PC-9 (cell line): Measurements from ENCODE around the gene RYR2. TPM values are rescaled to one million over a fixed set of nuclear protein-coding genes. Genes with fewer than 3 reads are reported as not detected.

Experiments
- BruUV-seq: library from RNA; stranded (reverse); fragments of 400-500 nt; replicated peaks from 2 replicates; lab custom pipeline; 2021; lab: Mats Ljungman, UMichigan
- CTCF ChIA-PET: fragments of 300-600 bp; sonication (Branson Sonifier 250); formaldehyde crosslinking; loops from one replicate; lab custom pipeline; 2022; ENCODE audit warnings: antibody characterized with exemption; lab: Charles Lee
- POLR2A ChIA-PET: fragments of 300-600 bp; sonication (Branson Sonifier 250); formaldehyde crosslinking; loops from one replicate; lab custom pipeline; 2022; ENCODE audit warnings: antibody characterized with exemption; ENCODE audit not compliant: unreplicated experiment; lab: Charles Lee
- DNase-seq, 2 experiments: peaks; one replicate each; pipeline versions ENCODE4 v3.0.0 to v3.0.0-alpha.2; 2015 to 2022; ENCODE audit warnings: mixed read lengths in 1 of 2
- H2AFZ ChIP-seq: fragments of 200-600 bp; sonication (generic); 2 replicates; pipeline ENCODE4 v1.8.1; 2017; ENCODE audit warnings: antibody characterized with exemption
- H3F3A ChIP-seq: fragments of 200-600 bp; sonication (generic); 2 replicates; pipeline ENCODE4 v1.8.1; 2017; ENCODE audit warnings: antibody characterized with exemption, mild to moderate bottlenecking, low read depth; ENCODE audit not compliant: insufficient read depth
- H3K27ac ChIP-seq: fragments of 200-600 bp; sonication (generic); 2 replicates; pipeline ENCODE4 v1.6.1; 2016; ENCODE audit warnings: mixed run types
- H3K27me3 ChIP-seq: fragments of 200-600 bp; sonication (generic); 2 replicates; pipeline ENCODE4 v1.6.1; 2016; ENCODE audit warnings: low read depth, mixed run types; ENCODE audit not compliant: insufficient read depth
- H3K36me3 ChIP-seq: fragments of 200-600 bp; sonication (generic); 2 replicates; pipeline ENCODE4 v1.6.1; 2016; ENCODE audit warnings: low read depth, mixed run types
- H3K4me1 ChIP-seq: fragments of 200-600 bp; sonication (generic); replicated peaks from 2 replicates; pipeline ENCODE4 v1.6.1; 2016; ENCODE audit warnings: mixed run types; ENCODE audit not compliant: insufficient read depth
- H3K4me2 ChIP-seq: fragments of 200-600 bp; sonication (generic); 2 replicates; pipeline ENCODE4 v1.6.1; 2017; ENCODE audit warnings: mixed run types
- H3K4me3 ChIP-seq: fragments of 200-600 bp; sonication (generic); 2 replicates; pipeline ENCODE4 v1.6.1; 2016; ENCODE audit warnings: mixed run types
- H3K79me2 ChIP-seq: fragments of 200-600 bp; sonication (generic); 2 replicates; pipeline ENCODE4 v1.6.1; 2017; ENCODE audit warnings: low read depth, mixed run types
- H3K9me2 ChIP-seq: fragments of 200-600 bp; sonication (generic); 2 replicates; pipeline ENCODE4 v1.8.1; 2017; ENCODE audit warnings: mild to moderate bottlenecking; ENCODE audit not compliant: insufficient read depth
- H3K9me3 ChIP-seq: fragments of 200-600 bp; sonication (generic); 2 replicates; pipeline ENCODE4 v1.8.1; 2016; ENCODE audit warnings: low read depth; ENCODE audit not compliant: insufficient read depth
- H4K20me1 ChIP-seq: fragments of 200-600 bp; sonication (generic); 2 replicates; pipeline ENCODE4 v1.8.1; 2017; ENCODE audit not compliant: insufficient read depth
- EZH2 ChIP-seq: fragments of 200-600 bp; sonication (generic); IDR thresholded peaks from 2 replicates; pipeline ENCODE4 v1.8.0; 2017; ENCODE audit warnings: antibody characterized with exemption, low read depth
- intact Hi-C: fragments of 100-400 bp; cut with micrococcal nuclease; formaldehyde crosslinking; loops from one replicate; pipeline ENCODE4 v1.10.0; 2022; ENCODE audit not compliant: unreplicated experiment
- total RNA-seq: library from RNA; stranded (reverse); gene quantifications from 2 replicates; pipeline ENCODE4 v1.2.3, GENCODE V29; 2021
- TF ChIP-seq, protein P1 (sequence below): fragments of 200-600 bp; sonication (generic); conservative IDR thresholded peaks from 2 replicates; pipeline ENCODE4 v1.6.1; 2017; ENCODE audit warnings: mixed run types, antibody characterized with exemption, mild to moderate bottlenecking, moderate library complexity

The RYR2 gene
- total RNA-seq, 1 experiment from 2014 or later = not detected

DNA sequence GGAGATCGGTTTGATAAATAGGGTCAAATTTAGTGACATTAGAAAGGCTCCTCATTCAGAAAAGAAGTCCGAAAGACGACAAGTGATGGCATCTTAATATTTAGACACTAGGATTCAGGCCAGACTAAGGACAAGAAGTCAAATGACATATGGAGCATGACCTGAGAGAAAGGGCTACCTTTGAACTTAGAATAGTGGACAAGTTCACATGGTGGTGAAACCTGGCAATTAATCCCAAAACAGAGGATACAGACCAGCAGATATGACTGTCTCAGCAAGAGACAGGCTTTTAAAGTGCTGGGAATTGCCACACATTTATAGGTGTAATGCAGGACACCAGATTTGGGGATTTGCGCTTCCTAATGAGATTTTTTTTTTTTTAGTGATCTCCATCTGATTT is 703.6 kb downstream of the RYR2 start:
- Histone ChIP-seq H3K4me1 (no peaks in the 10 kb centered on the region), H3K4me2 (no peak overlapping the region), H3K9me3 (no peaks in the 10 kb centered on the region), H3K4me3 (no peak overlapping the region), H3K27me3 (peaks cover 11% of the 10 kb centered on the region; the same call in 1 of the 2 replicates), H4K20me1 (no peaks in the 10 kb centered on the region), H3K79me2 (no peaks in the 10 kb centered on the region), H3F3A (no peaks in the 10 kb centered on the region), H2AFZ (no peak overlapping the region), H3K9me2 (no peaks in the 10 kb centered on the region), H3K27ac (no peak overlapping the region), H3K36me3 (no peaks in the 10 kb centered on the region)
- ChIA-PET POLR2A (no interaction called here), CTCF (no interaction called here)
- intact Hi-C loops = no loop called here
- no TSS peak for BruUV-seq
- no peak for DNase-seq
- TF ChIP-seq, protein P1, sequence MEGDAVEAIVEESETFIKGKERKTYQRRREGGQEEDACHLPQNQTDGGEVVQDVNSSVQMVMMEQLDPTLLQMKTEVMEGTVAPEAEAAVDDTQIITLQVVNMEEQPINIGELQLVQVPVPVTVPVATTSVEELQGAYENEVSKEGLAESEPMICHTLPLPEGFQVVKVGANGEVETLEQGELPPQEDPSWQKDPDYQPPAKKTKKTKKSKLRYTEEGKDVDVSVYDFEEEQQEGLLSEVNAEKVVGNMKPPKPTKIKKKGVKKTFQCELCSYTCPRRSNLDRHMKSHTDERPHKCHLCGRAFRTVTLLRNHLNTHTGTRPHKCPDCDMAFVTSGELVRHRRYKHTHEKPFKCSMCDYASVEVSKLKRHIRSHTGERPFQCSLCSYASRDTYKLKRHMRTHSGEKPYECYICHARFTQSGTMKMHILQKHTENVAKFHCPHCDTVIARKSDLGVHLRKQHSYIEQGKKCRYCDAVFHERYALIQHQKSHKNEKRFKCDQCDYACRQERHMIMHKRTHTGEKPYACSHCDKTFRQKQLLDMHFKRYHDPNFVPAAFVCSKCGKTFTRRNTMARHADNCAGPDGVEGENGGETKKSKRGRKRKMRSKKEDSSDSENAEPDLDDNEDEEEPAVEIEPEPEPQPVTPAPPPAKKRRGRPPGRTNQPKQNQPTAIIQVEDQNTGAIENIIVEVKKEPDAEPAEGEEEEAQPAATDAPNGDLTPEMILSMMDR = no peak
- no peak for TF ChIP-seq EZH2

DNA sequence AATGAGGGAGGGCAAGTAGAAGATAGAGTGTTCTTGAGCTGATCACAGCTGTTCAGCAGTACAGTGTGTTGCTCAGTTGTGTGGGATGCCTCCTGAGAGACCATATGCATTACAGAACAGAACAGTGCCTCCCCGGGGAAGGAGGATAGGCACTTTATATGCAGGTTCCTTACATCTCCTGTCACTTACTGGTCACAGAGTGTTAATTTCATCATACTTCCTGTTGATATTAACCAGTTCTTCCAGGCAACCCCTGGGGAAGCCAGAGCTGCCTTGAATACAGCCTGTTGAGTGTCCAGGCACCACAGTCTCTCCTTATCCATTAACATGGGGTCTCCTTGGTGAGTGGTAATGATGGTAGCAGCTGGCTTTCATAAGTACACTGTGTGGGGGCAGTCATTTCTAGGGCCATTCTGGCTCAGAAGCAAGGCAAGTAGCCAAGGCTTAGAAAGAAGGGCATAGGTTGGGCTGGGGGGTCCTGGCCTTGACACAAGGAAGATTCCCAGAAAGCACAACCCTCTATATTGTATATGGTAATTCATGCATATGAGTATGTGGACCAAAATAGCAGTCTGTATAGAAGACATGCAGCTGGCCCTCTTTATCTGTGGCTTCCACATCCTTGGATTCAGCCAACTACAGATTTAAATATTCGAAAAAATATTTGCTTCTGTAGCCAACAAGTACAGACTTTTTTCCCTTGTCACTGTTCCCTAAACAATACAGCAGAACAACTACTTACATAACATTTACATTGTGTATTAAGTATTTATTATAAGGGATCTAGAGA is 706.4 kb downstream of the RYR2 start:
- Histone ChIP-seq H3K4me3 (no peak overlapping the region), H3K27me3 (peaks cover 5% of the 10 kb centered on the region; the same call in 1 of the 2 replicates), H3K4me2 (no peak overlapping the region), H3K9me3 (no peaks in the 10 kb centered on the region), H4K20me1 (no peaks in the 10 kb centered on the region; the same call in 1 of the 2 replicates), H2AFZ (no peak overlapping the region), H3K9me2 (no peaks in the 10 kb centered on the region), H3K79me2 (no peaks in the 10 kb centered on the region), H3K27ac (no peak overlapping the region), H3K36me3 (no peaks in the 10 kb centered on the region), H3K4me1 (no peaks in the 10 kb centered on the region), H3F3A (no peaks in the 10 kb centered on the region)
- TF ChIP-seq, protein P1 = no peak
- TF ChIP-seq EZH2 = no peak
- intact Hi-C loops = no loop called here
- no peak for DNase-seq
- ChIA-PET POLR2A (no interaction called here), CTCF (no interaction called here)
- BruUV-seq = no TSS peak

DNA sequence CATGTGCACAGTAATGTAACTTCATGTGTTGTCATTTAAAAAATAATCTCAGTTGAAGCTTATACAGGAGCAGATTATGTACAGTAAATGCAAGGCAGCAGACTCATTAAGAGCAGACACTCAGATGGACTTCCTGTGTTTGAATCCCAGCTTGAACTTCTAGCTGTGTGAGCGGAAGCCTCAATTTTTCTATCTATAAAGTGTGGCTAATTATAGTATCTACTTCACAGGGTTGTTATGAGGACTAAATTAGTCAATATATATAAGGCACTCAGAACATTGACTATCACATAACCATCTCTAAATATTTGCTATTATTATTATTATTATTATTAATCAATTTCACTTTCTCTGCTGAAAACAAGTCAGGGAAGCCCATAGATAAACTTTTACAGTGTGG is 707.1 kb downstream of the RYR2 start:
- no peaks in the 10 kb centered on the region for H3K79me2 ChIP-seq
- no peaks in the 10 kb centered on the region; the same call in 1 of the 2 replicates for H4K20me1 ChIP-seq
- intact Hi-C loops = no loop called here
- H3K4me1 ChIP-seq = no peaks in the 10 kb centered on the region
- H3K27me3 ChIP-seq = peaks cover 4% of the 10 kb centered on the region; the same call in 1 of the 2 replicates
- no peaks in the 10 kb centered on the region for H3K36me3 ChIP-seq
- no peaks in the 10 kb centered on the region for H3F3A ChIP-seq
- BruUV-seq = no TSS peak
- ChIA-PET CTCF (no interaction called here), POLR2A (no interaction called here)
- no peak overlapping the region for H2AFZ ChIP-seq
- H3K4me2 ChIP-seq = no peak overlapping the region
- DNase-seq = no peak
- H3K9me2 ChIP-seq = no peaks in the 10 kb centered on the region
- no peak overlapping the region for H3K27ac ChIP-seq
- H3K4me3 ChIP-seq = no peak overlapping the region
- no peak for TF ChIP-seq EZH2
- TF ChIP-seq, protein P1 = no peak
- H3K9me3 ChIP-seq = no peaks in the 10 kb centered on the region
